Ishikawa (cell line): ENCODE measurements around the gene FGF12.

Experiments
- CEBPB ChIP-seq: IDR thresholded peaks from 2 replicates; pipeline ENCODE4 v1.6.1; 2012
- EP300 ChIP-seq: IDR thresholded peaks from 2 replicates; pipeline ENCODE4 v1.6.1; 2012; ENCODE audit warnings: borderline replicate concordance
- NFIC ChIP-seq: IDR thresholded peaks from 2 replicates; pipeline ENCODE4 v1.6.1; 2012
- REST ChIP-seq: IDR thresholded peaks from 2 replicates; pipeline ENCODE4 v1.6.1; 2012; ENCODE audit warnings: low read depth, mild to moderate bottlenecking
- TAF1 ChIP-seq: IDR thresholded peaks from 2 replicates; pipeline ENCODE4 v1.6.1; 2012; ENCODE audit warnings: low read depth, mild to moderate bottlenecking
- TEAD4 ChIP-seq: IDR thresholded peaks from 2 replicates; pipeline ENCODE4 v1.6.1; 2012
- USF1 ChIP-seq: IDR thresholded peaks from 2 replicates; pipeline ENCODE4 v1.6.1; 2012

GRCh38 chr3:192545333-192545732 lies 182.0 kb downstream of the FGF12 start:
- TF ChIP-seq CEBPB (no peak), EP300 (no peak), REST (no peak), TAF1 (no peak), TEAD4 (no peak), NFIC (no peak), USF1 (no peak)
